NCI-H446 (cell line): Measurements from ENCODE around the gene GLIS1.

ENCODE experiments used
- DNase-seq, 2 experiments: peaks; one replicate each; lab custom pipeline; 2025; lab: John Stamatoyannopoulos, UW

The GLIS1 gene

DNA sequence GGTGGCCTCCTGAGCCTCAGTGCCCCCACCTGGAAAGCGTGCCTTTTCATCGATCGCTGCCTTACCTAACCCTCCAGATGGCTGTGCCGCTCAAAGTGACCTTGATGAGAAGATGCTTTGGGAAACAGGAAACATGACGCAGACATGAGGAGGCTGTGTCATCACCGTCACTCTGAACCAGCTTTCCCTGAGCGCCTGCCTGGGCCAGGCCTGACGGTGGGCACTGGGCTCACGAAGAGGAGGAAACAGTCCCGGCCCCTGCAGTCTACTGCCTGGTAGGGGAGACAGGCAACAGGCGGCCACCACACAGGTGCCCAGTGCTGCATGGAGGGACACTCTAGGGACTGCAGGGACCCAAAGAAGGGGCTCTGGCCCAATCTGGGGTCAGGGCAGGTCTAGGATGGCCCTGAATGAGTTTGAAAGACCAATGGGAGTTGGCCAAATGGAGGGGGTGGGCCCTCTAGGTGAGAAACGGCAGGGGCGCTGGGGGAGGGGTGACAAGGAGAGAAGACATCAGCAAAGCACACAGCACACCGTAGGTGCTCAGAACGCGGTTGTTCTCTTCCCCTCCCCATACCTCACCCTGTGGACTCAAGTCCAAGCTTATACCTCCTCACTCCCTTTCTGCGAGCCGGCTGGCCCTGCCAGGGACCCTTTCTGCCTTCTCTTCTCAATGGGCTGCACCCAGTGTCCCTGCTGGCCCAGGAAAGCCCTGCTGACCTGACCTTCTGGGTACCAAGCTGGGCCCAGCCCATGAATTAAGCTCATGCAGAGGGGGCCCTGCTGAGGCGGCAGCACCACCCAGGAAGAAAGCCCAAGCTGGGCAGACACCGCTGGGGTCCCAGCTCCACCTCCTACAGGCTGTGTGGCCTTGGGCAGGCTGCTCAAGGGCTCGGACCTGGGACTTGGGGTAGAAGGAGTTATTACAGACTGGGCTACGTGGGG is 44.9 kb downstream of the GLIS1 start:
- DNase-seq, result no peak

DNA sequence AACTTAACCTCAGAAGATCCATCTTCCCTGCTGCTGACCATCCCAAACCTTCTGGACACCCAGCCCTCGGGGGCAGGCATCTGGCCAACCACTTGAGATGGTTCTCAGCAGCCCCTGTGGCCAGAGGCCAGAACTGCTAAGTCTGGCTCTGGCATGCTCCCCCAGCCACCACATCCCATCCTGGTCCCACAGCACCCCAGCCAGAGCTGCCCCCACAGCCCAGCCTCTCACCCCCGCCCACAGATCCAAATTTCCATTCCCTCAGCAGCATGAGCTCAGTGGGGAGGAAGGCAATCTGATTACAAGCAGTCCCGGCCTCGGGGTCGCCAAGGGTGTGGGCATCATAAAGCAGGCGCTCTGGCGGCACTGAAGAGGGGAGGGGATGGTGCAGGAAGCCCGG is 45.6 kb downstream of the GLIS1 start:
- peak in 1 of 2 experiments; percentile 15 for DNase-seq

DNA sequence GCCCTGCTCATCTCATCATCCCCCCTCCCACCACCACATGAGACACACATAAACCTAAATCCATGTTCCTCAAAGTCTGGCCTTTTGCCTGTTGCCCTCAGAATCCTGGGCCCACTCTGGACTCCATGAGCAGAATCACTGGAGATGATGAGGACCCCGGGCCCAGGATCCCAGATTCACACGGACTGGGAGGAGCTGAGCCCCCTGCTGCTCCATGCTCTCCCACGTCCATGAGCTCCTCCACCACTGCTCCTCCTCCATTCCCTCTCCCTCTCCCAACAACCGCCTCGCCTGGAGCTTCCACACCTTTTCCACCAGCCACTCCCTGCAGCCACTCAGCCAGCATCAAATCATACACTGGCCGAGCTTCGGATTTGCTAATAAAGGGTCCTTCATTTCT is 47.6 kb downstream of the GLIS1 start:
- DNase-seq, result no peak

DNA sequence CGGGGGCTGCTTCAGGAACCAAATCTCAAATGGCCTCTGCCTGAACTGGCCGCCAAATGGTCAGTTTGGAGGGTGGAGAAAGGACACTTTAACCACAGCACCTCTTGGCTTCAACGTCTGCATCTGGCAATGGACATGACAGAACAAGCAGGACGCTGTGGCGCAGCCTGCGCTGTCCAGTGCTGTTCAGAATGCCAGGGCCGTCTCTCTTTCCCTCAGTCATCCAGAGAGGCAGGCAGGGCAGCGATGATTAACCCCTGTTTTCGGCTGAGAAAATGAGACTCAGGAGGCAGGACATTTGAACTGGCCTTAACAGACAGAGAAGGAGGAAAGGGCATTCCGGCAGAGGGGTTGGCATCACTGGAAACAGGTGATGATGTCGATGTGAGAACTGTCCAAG is 48.6 kb downstream of the GLIS1 start:
- DNase-seq, result no peak

DNA sequence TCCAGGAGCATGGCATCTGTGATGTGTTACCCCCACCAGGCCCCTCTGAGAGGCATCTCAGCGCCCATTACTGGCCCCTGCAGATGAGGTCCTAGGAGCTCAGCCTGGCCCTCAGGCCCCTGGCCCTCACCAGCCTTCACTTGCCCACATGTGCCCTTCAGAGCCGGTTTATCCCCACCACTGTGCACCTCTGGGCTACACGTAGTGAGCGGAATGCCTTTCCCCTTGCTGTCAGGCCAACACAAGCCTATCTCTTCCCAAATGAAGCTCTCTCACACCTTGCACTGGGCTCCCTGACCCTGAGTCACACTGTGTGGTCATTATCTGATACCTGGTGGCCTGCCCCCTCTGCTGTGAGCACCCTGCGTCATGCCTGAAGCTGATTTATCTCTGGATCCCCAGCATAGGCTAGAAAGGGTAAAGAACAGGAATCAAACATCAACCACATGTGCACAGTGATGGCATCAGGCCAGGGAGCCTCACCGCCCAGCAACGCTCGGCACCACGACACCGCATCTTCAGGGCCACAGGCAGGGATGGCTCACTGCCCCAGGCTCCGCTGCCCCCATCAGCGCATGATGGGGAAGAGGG is 49.1 kb downstream of the GLIS1 start:
- no peak for DNase-seq

DNA sequence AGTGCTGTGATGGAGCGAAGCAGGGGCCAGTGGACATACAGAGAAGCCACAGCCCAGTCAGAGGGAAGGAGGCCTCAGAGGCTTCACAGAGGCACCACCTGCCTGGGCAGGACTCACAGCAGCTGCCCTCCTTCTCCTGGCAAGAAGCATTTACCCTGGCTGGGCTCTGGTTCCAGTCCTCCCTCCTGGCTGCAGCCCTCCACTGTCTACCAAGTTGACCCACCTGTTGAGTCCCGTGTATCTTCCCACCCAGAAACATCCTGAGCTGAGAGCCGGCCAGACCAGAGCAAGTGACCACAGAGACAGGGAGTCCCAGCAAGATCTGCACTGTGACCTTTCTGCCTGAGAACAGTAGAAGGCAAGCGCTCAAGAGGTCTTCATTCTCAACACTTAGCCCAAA is 49.7 kb downstream of the GLIS1 start:
- DNase-seq, result no peak

DNA sequence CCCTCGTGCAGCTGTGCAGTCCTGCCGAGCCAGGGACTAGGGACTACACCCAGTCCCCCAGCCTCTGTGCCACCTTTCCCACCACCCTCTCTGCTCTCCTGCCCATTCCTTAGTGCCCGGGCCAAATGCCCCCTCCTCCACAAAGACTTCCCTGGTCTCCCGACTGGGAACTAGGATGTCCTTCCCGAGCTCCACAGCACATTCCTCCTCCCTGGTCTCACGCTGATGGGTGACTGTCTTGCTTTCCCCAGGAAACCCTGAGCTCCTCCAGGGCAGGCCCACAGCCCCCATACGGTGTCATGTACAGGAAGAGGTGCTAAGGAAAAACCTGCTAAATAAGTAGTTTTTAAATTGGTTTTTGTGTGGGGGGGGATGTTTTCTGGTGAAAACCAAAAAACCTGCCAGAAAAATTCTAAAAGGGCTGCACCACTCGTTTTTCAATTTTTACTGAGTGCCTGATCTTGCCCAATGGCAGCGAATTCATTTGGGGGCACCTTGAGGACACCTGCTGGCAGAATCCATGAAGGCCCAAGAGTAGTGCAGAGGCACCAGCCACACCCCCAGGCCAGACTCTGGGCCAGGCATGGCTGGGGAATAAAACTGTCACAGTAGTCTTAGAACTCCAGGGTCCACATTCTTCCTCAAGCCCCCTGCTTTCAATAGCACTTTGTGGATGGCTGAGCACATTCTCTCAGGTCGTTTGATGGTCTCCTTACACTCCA is 50.4 kb downstream of the GLIS1 start:
- no peak for DNase-seq

DNA sequence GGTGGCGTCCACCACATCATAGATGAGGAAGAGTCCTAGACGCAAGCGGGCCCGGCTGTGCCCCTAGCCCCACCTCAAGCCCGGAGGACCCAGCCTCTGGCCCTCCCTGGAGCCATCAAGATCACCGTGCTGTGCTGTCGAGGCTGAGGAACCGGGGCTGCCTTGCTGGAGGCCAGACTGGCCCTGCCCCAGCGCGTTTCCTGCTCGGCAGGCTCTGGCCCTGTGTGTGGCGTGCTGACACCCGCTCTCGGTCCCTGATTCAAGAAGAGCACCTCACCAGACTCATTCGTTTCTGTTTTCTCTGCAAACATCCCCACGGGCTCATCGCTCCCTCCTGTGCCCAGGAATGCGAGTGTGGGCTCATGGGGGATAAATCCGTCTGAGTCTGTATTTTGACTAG is 51.1 kb downstream of the GLIS1 start:
- no peak for DNase-seq

DNA sequence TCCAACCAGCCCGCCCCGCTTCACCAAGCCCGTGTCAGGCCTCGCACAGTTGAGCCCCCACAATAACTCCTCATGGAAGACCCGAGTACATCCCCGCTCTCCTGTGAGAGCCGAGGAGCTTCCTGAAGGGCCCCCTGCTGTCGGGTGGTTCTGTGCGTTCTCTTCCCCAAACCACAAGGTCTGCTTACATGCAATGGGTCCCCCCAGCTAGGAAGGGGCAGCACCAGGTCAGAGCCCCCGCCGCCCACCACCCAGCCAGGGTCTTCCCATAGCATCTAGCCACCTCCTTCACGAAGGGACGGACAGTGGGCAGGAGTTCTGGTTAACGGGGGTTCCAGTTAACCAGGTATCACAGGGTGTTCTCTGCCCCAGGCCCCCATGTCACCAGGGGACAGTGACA is 51.5 kb downstream of the GLIS1 start:
- DNase-seq, result no peak

DNA sequence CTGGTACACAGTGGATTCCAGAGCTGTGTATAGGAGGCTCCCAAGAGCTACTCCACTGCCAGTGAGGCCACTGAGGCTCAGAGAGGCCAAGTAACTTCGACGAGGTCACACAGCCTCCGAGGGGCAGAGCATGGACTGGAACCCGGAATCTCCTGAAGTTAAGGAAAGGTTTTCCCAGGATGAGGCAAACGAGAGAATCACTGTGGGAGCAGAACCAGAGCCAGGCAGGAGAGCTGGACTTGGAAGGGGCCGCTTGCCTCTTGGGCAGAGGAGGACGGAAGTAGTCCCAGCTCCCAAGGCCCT is 52.0 kb downstream of the GLIS1 start:
- no peak for DNase-seq

DNA sequence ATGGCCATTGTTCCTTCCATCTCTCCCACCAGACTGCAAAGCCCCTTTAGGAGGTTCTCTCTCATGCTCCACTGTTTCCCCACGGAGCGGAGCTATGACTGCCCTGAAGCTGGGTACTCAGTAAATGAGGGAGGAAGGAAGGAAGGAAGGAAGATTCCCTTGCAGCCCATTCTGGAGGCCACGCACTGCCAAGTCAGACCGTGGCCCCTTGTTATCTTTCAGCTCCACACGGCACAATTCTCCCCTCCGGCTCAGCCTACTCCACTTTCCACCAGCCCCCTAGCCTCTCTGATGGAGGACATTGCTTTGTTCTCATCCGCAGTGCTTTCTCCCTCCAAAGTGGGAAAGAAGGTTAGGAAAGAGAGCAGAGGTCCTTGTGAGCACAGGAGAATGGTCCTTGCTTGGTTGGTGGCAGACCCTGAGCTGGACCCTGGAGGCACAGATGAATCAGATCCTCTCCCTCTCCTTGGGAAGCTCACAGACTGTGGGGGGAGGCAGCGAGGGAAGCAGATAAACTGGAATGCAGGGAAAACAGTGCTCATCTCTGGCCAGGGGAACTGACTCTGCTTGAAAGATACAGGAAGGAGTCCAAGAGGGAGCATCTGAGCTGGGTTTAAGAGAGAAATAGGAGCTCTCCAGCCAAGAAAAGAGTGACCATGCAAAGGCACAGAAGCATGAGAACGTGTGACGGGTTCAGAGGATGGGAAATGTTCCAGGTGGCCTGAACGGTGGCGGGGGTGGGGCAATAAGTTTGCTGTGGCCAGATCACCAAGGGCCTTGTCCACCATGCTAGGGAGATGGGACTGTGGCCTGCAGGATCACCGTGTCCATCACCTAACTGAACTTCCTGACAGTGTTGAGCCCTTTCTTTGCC is 52.6 kb downstream of the GLIS1 start:
- no peak for DNase-seq

DNA sequence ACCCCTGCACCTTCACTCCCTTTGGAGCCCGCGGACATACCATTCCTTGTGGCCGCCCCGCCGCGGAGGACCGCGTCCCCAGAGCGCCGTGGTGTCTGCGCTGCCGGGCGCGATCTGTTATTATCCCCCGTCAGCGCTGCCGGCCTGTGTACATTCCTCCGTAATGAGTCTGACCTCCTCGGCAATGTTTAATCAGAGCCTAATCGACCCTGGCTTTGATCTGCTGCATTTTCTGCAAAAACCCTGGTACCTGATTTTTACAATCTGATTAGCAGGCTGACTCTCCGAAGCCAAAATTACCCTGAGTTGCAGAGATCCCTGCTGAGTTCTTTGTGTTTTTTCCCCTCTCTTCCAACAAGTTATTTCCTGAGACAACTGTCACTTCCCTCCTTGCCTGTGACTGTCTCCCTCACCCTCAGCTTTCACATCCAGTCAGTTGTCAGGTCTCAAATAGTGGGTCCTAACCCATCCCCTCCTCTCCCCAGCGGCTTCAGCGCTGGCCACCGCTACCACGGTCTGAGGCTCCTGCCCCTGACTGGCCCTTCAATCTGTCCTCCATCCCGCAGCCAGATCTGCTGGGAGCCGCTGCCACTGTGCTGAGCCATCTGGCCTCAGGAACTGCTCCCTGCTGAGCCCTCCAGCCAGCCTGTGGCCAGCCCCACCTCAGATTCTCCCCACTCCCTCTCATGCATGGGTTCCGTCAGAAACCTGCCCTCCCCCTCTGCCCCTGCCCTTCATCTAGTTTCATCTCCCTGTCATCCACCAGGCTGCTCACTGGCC is 53.5 kb downstream of the GLIS1 start:
- DNase-seq, result peak in 1 of 2 experiments; percentile 48

DNA sequence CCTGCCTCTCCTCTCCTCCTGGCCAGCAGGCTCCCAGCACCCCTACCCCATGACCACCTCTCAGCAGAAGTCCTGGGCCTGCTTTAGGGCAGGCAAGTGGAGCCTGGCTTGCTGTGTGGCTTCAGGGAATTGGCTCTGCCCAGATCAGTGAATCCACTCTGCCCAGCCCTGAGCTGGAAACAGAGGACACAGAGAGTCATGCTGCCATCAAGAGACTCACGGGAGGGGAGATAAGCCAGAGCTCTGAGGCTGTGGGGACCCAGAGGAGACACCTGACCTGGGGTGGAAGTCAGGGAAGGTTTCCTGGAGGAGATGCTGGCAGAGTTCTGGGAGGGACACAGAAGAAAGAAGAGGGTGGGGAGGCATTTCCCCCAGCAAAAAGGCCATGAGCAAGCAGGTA is 54.2 kb downstream of the GLIS1 start:
- no peak for DNase-seq

DNA sequence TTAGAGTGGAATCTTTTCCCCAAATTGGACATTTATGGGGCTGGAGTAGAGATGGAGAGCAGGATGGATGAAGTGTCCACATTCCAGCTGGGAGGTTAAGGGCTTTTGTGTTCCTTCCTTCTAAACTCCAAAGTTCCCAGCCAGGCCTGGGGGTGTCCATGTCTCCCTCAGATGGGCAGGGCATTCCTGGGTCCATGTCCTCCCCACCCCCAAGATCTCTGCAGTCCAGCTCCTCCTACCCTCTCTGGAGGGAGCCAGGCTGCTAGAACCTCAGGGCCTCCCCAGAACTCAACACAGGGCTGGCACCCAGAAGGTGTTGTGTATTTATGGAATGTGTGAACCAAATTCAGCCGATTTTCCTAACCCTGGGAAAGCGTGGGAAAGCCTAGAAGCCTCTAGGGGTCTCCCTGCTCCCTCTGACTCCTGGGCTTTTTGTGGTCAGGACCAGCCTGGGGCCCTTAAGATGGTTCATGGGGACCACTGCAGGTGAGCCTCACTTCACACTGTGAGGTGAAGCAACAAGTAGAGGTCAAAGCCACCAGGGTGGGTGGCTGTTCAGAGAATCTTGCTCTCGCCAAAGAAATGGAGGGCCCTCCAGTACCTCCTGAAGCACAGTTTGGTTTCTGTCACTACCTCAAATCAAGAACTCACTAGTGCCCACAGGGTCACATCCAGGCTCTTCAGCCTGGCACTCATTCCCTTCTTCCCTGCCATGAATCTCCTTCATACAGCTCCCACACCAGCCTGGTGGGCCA is 54.8 kb downstream of the GLIS1 start:
- peak in 1 of 2 experiments; percentile 16 for DNase-seq

DNA sequence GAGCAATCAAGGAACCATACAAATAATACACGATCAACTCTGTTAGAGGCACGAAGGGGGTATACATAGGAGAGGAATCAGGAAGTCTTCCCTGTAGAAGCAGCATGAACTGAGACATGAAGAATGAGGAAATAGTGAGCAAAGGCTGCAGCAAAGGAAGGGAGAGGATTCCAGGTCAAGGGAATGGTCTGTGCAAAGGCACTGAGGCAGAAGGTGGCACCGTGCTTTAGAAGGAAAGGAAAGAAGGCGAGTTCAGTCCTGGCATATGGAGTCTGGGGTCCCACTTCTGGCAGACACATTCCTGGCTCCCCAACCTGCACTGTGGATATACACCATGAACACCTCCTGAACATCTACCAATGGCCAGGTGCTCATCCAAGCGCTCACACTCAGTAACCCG is 56.1 kb downstream of the GLIS1 start:
- no peak for DNase-seq

DNA sequence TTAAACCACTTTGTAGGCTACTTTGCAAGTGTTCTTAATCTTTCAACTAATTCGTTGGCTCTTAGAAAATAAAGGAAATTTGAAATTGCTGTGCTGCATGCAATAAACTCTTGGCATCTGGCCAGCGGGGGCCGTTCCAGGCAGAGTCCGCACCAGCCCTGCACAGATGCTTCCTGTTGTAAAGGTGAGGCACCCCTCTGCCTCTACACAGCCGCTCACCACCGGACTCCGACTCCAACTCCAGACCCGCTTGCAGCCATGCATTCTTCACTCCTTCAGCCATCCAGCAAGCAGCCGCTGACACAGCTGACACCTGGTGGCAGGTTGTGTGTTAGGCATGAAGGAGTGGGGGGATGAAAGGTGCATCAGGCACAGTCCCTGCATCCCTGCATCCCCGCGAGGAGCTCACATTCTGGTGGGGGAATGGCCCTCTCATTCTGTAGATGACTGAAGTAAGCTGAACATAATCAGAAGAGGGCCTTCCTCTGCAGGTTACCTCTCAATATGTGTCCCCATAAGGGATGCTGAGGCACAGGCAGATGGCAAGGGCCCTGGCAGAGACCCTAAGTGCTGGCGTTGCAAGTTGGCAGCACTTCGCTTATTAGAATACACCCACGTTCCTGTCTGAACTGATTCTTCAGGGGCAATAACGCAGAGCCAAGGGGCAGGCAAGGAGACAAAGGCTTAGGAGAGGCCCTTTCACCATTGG is 56.8 kb downstream of the GLIS1 start:
- peak; percentile 71 to 76 for DNase-seq

DNA sequence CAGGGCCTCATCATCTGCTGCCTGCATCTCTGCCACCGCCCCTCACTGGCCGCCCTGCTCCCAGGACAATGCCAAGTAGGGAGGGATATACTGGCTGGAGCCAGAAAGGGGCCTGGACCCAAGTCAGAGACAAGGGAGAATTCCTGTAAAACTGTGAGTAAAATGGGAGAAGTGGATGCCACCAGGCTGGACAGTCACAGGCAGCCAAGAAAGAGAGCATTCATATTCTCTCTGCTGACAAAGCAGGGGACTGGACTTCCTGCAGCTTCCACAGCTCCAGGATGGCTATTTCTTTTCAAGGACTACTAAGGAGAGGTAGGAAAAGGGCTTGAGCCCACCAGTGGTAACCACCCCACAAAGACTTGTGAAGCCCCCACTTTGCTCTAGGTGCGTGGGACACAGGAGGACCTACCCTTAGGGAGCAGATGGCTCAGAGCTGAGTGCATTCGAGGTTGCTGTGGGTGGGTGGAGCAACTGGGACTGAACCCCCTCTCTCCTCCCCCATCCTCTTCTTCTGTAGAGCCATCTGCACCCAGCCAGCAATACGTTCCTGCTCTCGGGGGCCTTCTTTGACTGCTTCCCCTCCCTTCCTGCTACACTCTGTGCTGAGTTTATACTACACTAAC is 57.5 kb downstream of the GLIS1 start:
- DNase-seq, result peak; percentile 71 to 76

DNA sequence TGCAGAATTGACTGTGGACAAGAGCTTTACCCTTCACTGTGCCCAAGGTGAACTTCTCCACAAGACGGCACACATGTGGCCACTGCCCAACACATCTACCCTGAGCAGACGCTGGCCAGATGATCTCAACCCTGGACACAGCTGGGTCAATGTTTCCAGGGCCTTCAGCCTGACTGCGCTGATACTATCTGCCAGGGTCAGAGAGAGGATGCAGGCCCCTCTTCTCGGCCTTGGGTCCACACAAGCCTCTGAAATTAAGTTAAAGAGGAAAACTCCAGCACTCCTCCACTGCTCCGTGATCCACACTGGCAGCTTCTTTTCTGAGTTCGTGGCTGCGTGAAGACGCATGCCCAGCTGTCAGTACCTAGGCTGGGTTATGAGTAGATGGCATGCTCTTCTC is 58.1 kb downstream of the GLIS1 start:
- DNase-seq, result peak in 1 of 2 experiments; percentile 52
